Measurements from ENCODE around the gene MEAF6.

The MEAF6 gene

GRCh38 chr1:37482004-37482785 is 32.4 kb downstream of the MEAF6 start:
- Histone ChIP-seq H3K27me3 (replicated peaks; ENCODE audit: control insufficient read depth, insufficient read depth, low read length) (no peaks in the 10 kb centered on the region), H3K36me3 (ENCODE audit: control insufficient read depth, insufficient read depth, low read length, severe bottlenecking) (peaks cover 60% of the 10 kb centered on the region), H3K4me3 (ENCODE audit: low read length) (no peak overlapping the region), H3K9me3 (ENCODE audit: control insufficient read depth, low read length) (no peaks in the 10 kb centered on the region), H3K9ac (ENCODE audit: low read length) (no peak overlapping the region), H3K4me1 (ENCODE audit: control insufficient read depth, insufficient read depth, low read length) (peaks cover 67% of the 10 kb centered on the region)
- no peak for DNase-seq (ENCODE audit: low read depth)

GRCh38 chr1:37481289-37482003 is 33.1 kb downstream of the MEAF6 start:
- Histone ChIP-seq H3K4me1 (ENCODE audit: control insufficient read depth, insufficient read depth, low read length) (peaks cover 64% of the 10 kb centered on the region), H3K9ac (ENCODE audit: low read length) (peak overlapping the region; percentile 6), H3K9me3 (ENCODE audit: control insufficient read depth, low read length) (no peaks in the 10 kb centered on the region), H3K27me3 (replicated peaks; ENCODE audit: control insufficient read depth, insufficient read depth, low read length) (no peaks in the 10 kb centered on the region), H3K4me3 (ENCODE audit: low read length) (no peak overlapping the region), H3K36me3 (ENCODE audit: control insufficient read depth, insufficient read depth, low read length, severe bottlenecking) (peaks cover 60% of the 10 kb centered on the region)
- no peak for DNase-seq (ENCODE audit: low read depth)

- peaks cover 66% of the 10 kb centered on the region for H3K4me1 ChIP-seq (ENCODE audit: control insufficient read depth, insufficient read depth, low read length)
- no peaks in the 10 kb centered on the region for H3K9me3 ChIP-seq (ENCODE audit: control insufficient read depth, low read length)
- peaks cover 63% of the 10 kb centered on the region for H3K36me3 ChIP-seq (ENCODE audit: control insufficient read depth, insufficient read depth, low read length, severe bottlenecking)
- no peak for DNase-seq (ENCODE audit: low read depth)
- no peaks in the 10 kb centered on the region for H3K27me3 ChIP-seq (replicated peaks; ENCODE audit: control insufficient read depth, insufficient read depth, low read length)
- H3K4me3 ChIP-seq (ENCODE audit: low read length), result no peak overlapping the region
- H3K9ac ChIP-seq (ENCODE audit: low read length), result peak overlapping the region; percentile 94
Observed at GRCh38 chr1:37480581-37481288, 33.8 kb downstream of the MEAF6 start.

GRCh38 chr1:37480125-37480466 is 34.5 kb downstream of the MEAF6 start:
- Histone ChIP-seq H3K4me3 (ENCODE audit: low read length) (peak overlapping the region; percentile 93), H3K9me3 (ENCODE audit: control insufficient read depth, low read length) (no peaks in the 10 kb centered on the region), H3K27me3 (replicated peaks; ENCODE audit: control insufficient read depth, insufficient read depth, low read length) (no peaks in the 10 kb centered on the region), H3K4me1 (ENCODE audit: control insufficient read depth, insufficient read depth, low read length) (peaks cover 66% of the 10 kb centered on the region), H3K9ac (ENCODE audit: low read length) (peak overlapping the region; percentile 94), H3K36me3 (ENCODE audit: control insufficient read depth, insufficient read depth, low read length, severe bottlenecking) (peaks cover 66% of the 10 kb centered on the region)
- DNase-seq (ENCODE audit: low read depth), result no peak

GRCh38 chr1:37479255-37480124 is 35.1 kb downstream of the MEAF6 start:
- H3K4me1 ChIP-seq (ENCODE audit: control insufficient read depth, insufficient read depth, low read length), result peaks cover 63% of the 10 kb centered on the region
- peak overlapping the region; percentile 93 for H3K4me3 ChIP-seq (ENCODE audit: low read length)
- H3K9me3 ChIP-seq (ENCODE audit: control insufficient read depth, low read length), result no peaks in the 10 kb centered on the region
- peaks cover 66% of the 10 kb centered on the region for H3K36me3 ChIP-seq (ENCODE audit: control insufficient read depth, insufficient read depth, low read length, severe bottlenecking)
- H3K27me3 ChIP-seq (replicated peaks; ENCODE audit: control insufficient read depth, insufficient read depth, low read length), result no peaks in the 10 kb centered on the region
- peak; percentile 88 for DNase-seq (ENCODE audit: low read depth)
- peak overlapping the region; percentile 94 for H3K9ac ChIP-seq (ENCODE audit: low read length)

- no peak for DNase-seq (ENCODE audit: low read depth)
- H3K9me3 ChIP-seq (ENCODE audit: control insufficient read depth, low read length), result no peaks in the 10 kb centered on the region
- peak overlapping the region; percentile 93 for H3K4me3 ChIP-seq (ENCODE audit: low read length)
- H3K9ac ChIP-seq (ENCODE audit: low read length), result peak overlapping the region; percentile 94
- H3K27me3 ChIP-seq (replicated peaks; ENCODE audit: control insufficient read depth, insufficient read depth, low read length), result no peaks in the 10 kb centered on the region
- H3K36me3 ChIP-seq (ENCODE audit: control insufficient read depth, insufficient read depth, low read length, severe bottlenecking), result peaks cover 59% of the 10 kb centered on the region
- peaks cover 59% of the 10 kb centered on the region for H3K4me1 ChIP-seq (ENCODE audit: control insufficient read depth, insufficient read depth, low read length)
Observed at GRCh38 chr1:37478890-37479254, 35.7 kb downstream of the MEAF6 start.

- Histone ChIP-seq H3K27me3 (replicated peaks; ENCODE audit: control insufficient read depth, insufficient read depth, low read length) (no peaks in the 10 kb centered on the region), H3K9ac (ENCODE audit: low read length) (peak overlapping the region; percentile 94), H3K4me3 (ENCODE audit: low read length) (peak overlapping the region; percentile 93), H3K4me1 (ENCODE audit: control insufficient read depth, insufficient read depth, low read length) (peaks cover 61% of the 10 kb centered on the region), H3K9me3 (ENCODE audit: control insufficient read depth, low read length) (no peaks in the 10 kb centered on the region), H3K36me3 (ENCODE audit: control insufficient read depth, insufficient read depth, low read length, severe bottlenecking) (peaks cover 55% of the 10 kb centered on the region)
- no peak for DNase-seq (ENCODE audit: low read depth)
Observed at GRCh38 chr1:37478451-37478881, 36.1 kb downstream of the MEAF6 start.

GRCh38 chr1:37477946-37478345 is 36.6 kb downstream of the MEAF6 start:
- peaks cover 66% of the 10 kb centered on the region for H3K4me1 ChIP-seq (ENCODE audit: control insufficient read depth, insufficient read depth, low read length)
- H3K36me3 ChIP-seq (ENCODE audit: control insufficient read depth, insufficient read depth, low read length, severe bottlenecking), result peaks cover 50% of the 10 kb centered on the region
- H3K9me3 ChIP-seq (ENCODE audit: control insufficient read depth, low read length), result no peaks in the 10 kb centered on the region
- DNase-seq (ENCODE audit: low read depth), result no peak
- no peaks in the 10 kb centered on the region for H3K27me3 ChIP-seq (replicated peaks; ENCODE audit: control insufficient read depth, insufficient read depth, low read length)
- peak overlapping the region; percentile 93 for H3K4me3 ChIP-seq (ENCODE audit: low read length)
- peak overlapping the region; percentile 94 for H3K9ac ChIP-seq (ENCODE audit: low read length)

GRCh38 chr1:37477198-37477931 is 37.2 kb downstream of the MEAF6 start:
- Histone ChIP-seq H3K4me3 (ENCODE audit: low read length) (peak overlapping the region; percentile 93), H3K27me3 (replicated peaks; ENCODE audit: control insufficient read depth, insufficient read depth, low read length) (no peaks in the 10 kb centered on the region), H3K9ac (ENCODE audit: low read length) (peak overlapping the region; percentile 94), H3K36me3 (ENCODE audit: control insufficient read depth, insufficient read depth, low read length, severe bottlenecking) (peaks cover 44% of the 10 kb centered on the region), H3K4me1 (ENCODE audit: control insufficient read depth, insufficient read depth, low read length) (peaks cover 69% of the 10 kb centered on the region), H3K9me3 (ENCODE audit: control insufficient read depth, low read length) (no peaks in the 10 kb centered on the region)
- DNase-seq (ENCODE audit: low read depth), result peak; percentile 45

GRCh38 chr1:37476460-37477197 is 37.9 kb downstream of the MEAF6 start:
- peak overlapping the region; percentile 93 for H3K4me3 ChIP-seq (ENCODE audit: low read length)
- DNase-seq (ENCODE audit: low read depth), result peak; percentile 88
- peak overlapping the region; percentile 94 for H3K9ac ChIP-seq (ENCODE audit: low read length)
- peaks cover 76% of the 10 kb centered on the region for H3K4me1 ChIP-seq (ENCODE audit: control insufficient read depth, insufficient read depth, low read length)
- H3K9me3 ChIP-seq (ENCODE audit: control insufficient read depth, low read length), result no peaks in the 10 kb centered on the region
- no peaks in the 10 kb centered on the region for H3K27me3 ChIP-seq (replicated peaks; ENCODE audit: control insufficient read depth, insufficient read depth, low read length)
- peaks cover 37% of the 10 kb centered on the region for H3K36me3 ChIP-seq (ENCODE audit: control insufficient read depth, insufficient read depth, low read length, severe bottlenecking)
